ENCODE data around the gene ARHGAP28.
"Not testable (repeated sequence)": the region's sequence is repeated elsewhere in the genome, so short reads cannot be mapped to it uniquely, and the experiment has no call there.

The ARHGAP28 gene

DNA sequence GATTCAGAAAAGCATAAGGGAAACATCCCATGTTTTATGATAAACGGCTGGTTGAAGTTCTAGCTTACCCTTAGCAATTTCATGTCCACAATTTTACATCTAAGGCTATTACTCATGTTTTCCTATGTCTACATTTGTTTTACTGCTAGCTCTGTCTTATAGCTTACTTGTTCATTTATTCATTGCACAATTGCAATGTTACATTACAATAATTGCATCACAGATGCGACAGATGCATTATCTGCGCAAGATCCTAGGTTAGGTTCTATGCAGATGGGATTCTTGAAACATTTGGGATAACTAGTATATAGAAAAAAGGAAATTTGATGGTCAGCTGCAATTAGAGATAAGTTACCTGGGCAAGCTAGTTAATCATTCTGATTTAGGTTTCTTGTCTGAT lies 108.4 kb downstream of the ARHGAP28 start:
- no peak overlapping the region for H3K27ac ChIP-seq (replicated peaks)
- TF ChIP-seq SPI1 (IDR thresholded peaks at IDR 0.05; ENCODE audit: borderline replicate concordance, low read depth), result no peak
- TF ChIP-seq, protein P1, sequence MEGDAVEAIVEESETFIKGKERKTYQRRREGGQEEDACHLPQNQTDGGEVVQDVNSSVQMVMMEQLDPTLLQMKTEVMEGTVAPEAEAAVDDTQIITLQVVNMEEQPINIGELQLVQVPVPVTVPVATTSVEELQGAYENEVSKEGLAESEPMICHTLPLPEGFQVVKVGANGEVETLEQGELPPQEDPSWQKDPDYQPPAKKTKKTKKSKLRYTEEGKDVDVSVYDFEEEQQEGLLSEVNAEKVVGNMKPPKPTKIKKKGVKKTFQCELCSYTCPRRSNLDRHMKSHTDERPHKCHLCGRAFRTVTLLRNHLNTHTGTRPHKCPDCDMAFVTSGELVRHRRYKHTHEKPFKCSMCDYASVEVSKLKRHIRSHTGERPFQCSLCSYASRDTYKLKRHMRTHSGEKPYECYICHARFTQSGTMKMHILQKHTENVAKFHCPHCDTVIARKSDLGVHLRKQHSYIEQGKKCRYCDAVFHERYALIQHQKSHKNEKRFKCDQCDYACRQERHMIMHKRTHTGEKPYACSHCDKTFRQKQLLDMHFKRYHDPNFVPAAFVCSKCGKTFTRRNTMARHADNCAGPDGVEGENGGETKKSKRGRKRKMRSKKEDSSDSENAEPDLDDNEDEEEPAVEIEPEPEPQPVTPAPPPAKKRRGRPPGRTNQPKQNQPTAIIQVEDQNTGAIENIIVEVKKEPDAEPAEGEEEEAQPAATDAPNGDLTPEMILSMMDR (IDR thresholded peaks at IDR 0.05; ENCODE audit: insufficient read depth, low read length), result no peak
- no peak for TF ChIP-seq REST (IDR thresholded peaks at IDR 0.05; ENCODE audit: insufficient replicate concordance, low read depth)
- TF ChIP-seq GABPA (IDR thresholded peaks at IDR 0.05; ENCODE audit: low read depth), result no peak
- no peak for TF ChIP-seq POLR2AphosphoS5 (IDR thresholded peaks at IDR 0.05; ENCODE audit: low read depth)
- no peak overlapping the region for H3K4me3 ChIP-seq (replicated peaks; ENCODE audit: insufficient read depth, low read length)
- peak in 1 of 2 experiments; percentile 2 for DNase-seq (ENCODE audit: low read depth in 1 of 2, low spot score in 1 of 2)
- peaks cover 4% of the 10 kb centered on the region for H3K27me3 ChIP-seq (ENCODE audit: insufficient read depth, poor library complexity, severe bottlenecking)

- TF ChIP-seq, protein P1 (IDR thresholded peaks at IDR 0.05; ENCODE audit: insufficient read depth, low read length), result no peak
- TF ChIP-seq REST (IDR thresholded peaks at IDR 0.05; ENCODE audit: insufficient replicate concordance, low read depth) (no peak), SPI1 (IDR thresholded peaks at IDR 0.05; ENCODE audit: borderline replicate concordance, low read depth) (no peak), POLR2AphosphoS5 (IDR thresholded peaks at IDR 0.05; ENCODE audit: low read depth) (no peak), GABPA (IDR thresholded peaks at IDR 0.05; ENCODE audit: low read depth) (no peak)
- Histone ChIP-seq H3K27me3 (ENCODE audit: insufficient read depth, poor library complexity, severe bottlenecking) (no peaks in the 10 kb centered on the region), H3K27ac (replicated peaks) (no peak overlapping the region), H3K4me3 (replicated peaks; ENCODE audit: insufficient read depth, low read length) (no peak overlapping the region)
- DNase-seq (ENCODE audit: low read depth in 1 of 2, low spot score in 1 of 2), result no peak
Observed at GRCh38 chr18:6842081-6842480, 112.6 kb downstream of the ARHGAP28 start.

DNA sequence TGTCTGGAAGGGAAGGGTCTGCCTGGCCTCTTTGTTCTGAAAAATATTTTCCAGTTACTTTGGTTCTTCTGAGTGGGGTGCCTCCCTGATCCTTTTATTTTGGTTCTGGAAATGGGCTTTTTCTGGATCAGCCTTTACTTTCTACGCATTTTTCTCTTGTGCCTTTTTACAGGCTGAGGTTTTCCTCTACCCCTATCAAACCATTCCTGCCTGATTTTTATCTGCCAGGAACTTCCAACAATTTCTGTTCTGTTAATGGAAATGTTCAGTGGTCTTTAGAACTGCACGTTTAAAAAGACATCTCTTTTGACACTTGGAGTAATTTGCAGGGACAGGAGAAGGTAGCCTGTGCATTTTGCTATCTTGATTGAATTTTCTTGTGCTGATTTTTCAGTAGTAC lies 113.8 kb downstream of the ARHGAP28 start:
- no peaks in the 10 kb centered on the region for H3K27me3 ChIP-seq (ENCODE audit: insufficient read depth, poor library complexity, severe bottlenecking)
- TF ChIP-seq POLR2AphosphoS5 (IDR thresholded peaks at IDR 0.05; ENCODE audit: low read depth) (no peak), GABPA (IDR thresholded peaks at IDR 0.05; ENCODE audit: low read depth) (no peak), REST (IDR thresholded peaks at IDR 0.05; ENCODE audit: insufficient replicate concordance, low read depth) (no peak), SPI1 (IDR thresholded peaks at IDR 0.05; ENCODE audit: borderline replicate concordance, low read depth) (no peak)
- TF ChIP-seq, protein P1 (IDR thresholded peaks at IDR 0.05; ENCODE audit: insufficient read depth, low read length), result no peak
- H3K4me3 ChIP-seq (replicated peaks; ENCODE audit: insufficient read depth, low read length), result no peak overlapping the region
- no peak overlapping the region for H3K27ac ChIP-seq (replicated peaks)
- DNase-seq (ENCODE audit: low read depth in 1 of 2, low spot score in 1 of 2), result no peak

DNA sequence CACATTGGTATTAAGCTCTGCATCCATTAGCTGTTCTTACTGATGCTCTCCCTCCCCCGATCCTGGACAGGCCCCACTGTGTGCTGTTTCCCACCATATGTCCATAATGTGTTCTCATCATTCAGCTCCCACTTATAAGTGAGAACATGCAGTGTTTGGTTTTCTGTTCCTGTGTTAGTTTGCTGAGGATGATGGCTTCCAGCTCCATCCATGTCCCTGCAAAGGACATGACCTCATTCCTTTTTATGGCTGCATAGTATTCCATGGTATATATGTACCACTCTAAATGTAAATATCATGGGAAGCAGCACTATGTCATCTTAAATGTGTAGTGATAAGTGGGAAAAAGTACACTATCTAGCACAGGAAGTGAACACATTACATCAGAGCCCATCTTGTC lies 116.0 kb downstream of the ARHGAP28 start:
- DNase-seq (ENCODE audit: low read depth in 1 of 2, low spot score in 1 of 2); H3K27me3 ChIP-seq (ENCODE audit: insufficient read depth, poor library complexity, severe bottlenecking); H3K4me3 ChIP-seq (replicated peaks; ENCODE audit: insufficient read depth, low read length); H3K27ac ChIP-seq (replicated peaks): not testable (repeated sequence)
